Spleen (tissue), 7 donors: Measurements from ENCODE around the gene WNT2B.

Source experiments
- CTCF ChIP-seq, 11 experiments: fragments of 200-600 bp in 7 of 11; fragments of 450-650 bp in 4 of 11; sonication (generic) in 4 of 11; IDR thresholded peaks in 8 of 11; conservative IDR thresholded peaks in 3 of 11; 1 replicate in 7 of 11; 2 replicates in 4 of 11; pipeline versions ENCODE4 v1.4.0 to v1.8.0; 2016 to 2021; ENCODE audit warnings: antibody characterized with exemption in 11 of 11, inconsistent platforms in 4 of 11, mild to moderate bottlenecking in 1 of 11
- POLR2A ChIP-seq, 3 donors: fragments of 450-650 bp; IDR thresholded peaks; one replicate each; pipeline ENCODE4 v1.5.1; 2017; ENCODE audit warnings: antibody characterized with exemption in 3 of 3, mild to moderate bottlenecking in 1 of 3
- POLR2AphosphoS5 ChIP-seq, 3 donors: sonication (generic); formaldehyde crosslinking; IDR thresholded peaks; one replicate each; pipeline ENCODE4 v1.5.1; 2017; ENCODE audit warnings: antibody characterized with exemption in 3 of 3
- donor health status: DM: no; HTN: no; CAD: no; lungs with moderate emphysema.
- donor health status: DM: no; HTN: no; CAD: no.
- donor health status: DM: no; HTN: no; CAD: no.

GRCh38 chr1:112529301-112529700 is 20.5 kb downstream of the WNT2B start:
- TF ChIP-seq CTCF (IDR thresholded peaks at IDR 0.05 in 8 of 11, conservative IDR thresholded peaks at IDR 0.05 in 3 of 11), result no peak
- TF ChIP-seq POLR2A (IDR thresholded peaks at IDR 0.05), result no peak
- no peak for TF ChIP-seq POLR2AphosphoS5 (IDR thresholded peaks at IDR 0.05)
